Inflammatory macrophage treated with lipopolysaccharide for 4 hours (primary cell): ENCODE data around the gene P3H4.

Experiments used
- DNase-seq: peaks from one replicate; pipeline ENCODE4 v3.0.0-alpha.2; 2020

Gene P3H4

DNA sequence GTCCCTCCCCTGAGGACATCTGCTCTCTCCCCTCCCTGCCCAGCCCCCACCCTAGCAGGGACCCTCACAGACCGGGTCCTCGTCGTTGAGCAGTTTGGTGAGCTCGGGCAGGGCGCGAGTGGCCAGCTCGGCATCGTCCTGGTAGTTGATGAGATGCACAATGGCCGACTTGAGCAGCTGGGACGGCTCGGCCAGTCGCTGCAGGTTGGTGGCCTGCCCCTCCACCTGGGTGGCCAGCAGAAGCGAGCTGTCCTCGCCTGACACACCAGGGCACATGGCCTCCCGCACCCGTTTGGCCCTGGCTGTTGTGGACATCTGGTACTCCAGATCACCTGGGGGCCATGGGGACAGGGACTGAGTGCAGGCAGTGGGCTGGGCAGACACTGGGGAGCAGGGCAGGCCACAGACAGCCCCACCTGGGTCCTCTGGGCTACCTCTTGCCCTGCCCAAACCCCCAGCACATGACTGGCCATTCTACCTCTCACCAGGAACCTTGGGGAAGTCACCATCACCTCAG is 42.3 kb downstream of the P3H4 start:
- DNase-seq: no peak

GRCh38 chr17:41768682-41769288 is 43.0 kb downstream of the P3H4 start:
- no peak for DNase-seq

DNA sequence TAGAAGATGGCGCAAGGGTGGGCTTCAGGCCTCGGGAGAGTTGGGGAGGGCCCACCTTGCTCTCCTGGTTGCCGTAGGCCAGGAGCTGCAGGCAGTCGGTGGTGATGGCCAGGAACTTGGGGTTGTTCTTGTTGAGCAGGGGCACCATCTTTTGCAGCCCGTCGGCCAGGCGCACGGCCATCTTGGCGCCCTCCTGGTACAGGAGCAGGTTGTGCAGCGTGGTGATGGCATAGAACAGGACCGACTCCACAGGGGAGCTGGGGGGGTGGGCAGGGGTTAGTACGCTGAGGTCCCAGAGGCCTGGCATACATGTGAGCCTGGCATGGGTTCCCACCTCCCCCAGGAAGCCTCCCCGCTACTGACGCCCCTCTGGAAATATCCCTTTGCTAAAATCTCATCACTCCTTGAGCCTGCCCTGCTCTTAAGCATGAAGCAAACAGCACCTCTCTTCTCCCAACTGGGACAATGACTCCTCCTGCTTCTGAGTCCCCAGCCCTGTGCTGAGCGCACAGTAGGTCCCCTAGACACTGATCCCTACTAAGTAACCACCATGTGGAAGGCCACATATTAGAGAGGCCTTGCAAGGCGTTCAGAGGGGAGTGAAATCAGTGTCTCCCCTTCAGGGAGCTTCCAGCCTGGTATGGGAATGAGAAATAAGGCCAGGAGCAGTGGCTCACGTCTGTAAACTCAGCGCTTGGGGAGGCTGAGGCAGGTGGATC is 44.3 kb downstream of the P3H4 start:
- no peak for DNase-seq

DNA sequence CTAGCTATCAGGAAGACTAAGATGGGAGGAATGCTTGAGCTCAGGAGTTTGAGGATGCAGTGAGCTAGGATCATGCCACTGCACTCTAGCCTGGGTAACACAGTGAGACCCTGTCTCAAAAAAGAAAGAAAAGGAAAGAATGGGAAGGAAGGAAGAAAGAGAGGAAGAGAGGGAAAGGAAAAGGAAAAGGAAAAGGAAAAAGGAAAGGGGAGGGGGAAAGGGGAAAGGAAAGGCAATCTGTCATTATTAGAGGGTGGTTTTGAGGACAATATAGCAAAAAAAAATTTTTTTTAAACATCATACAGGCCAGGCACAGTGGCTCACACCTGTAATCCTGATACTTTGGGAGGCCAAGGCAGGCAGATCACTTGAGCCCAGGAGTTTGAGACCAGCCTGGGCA is 45.6 kb downstream of the P3H4 start:
- DNase-seq: no peak

GRCh38 chr17:41763327-41763726 is 48.4 kb downstream of the P3H4 start:
- no peak for DNase-seq

- no peak for DNase-seq
These were observed 48.9 kb downstream of the P3H4 start for GRCh38 chr17:41762841-41763240.

GRCh38 chr17:41762391-41762790 is 49.4 kb downstream of the P3H4 start:
- DNase-seq: no peak

- no peak for DNase-seq
These were observed 50.9 kb downstream of the P3H4 start for GRCh38 chr17:41760878-41761277.

GRCh38 chr17:41758601-41759000 is 53.1 kb downstream of the P3H4 start:
- no peak for DNase-seq

- no peak for DNase-seq
These were observed 57.7 kb downstream of the P3H4 start for GRCh38 chr17:41754066-41754465.
